OCI-LY1 (cell line): Measurements from ENCODE around the gene ARMC6.

Experiments
- CTCF ChIP-seq: fragments of 200-600 bp; sonication (generic), shearing (Covaris generic); IDR thresholded peaks from 2 replicates; pipeline ENCODE4 v1.5.1; 2017; ENCODE audit warnings: mild to moderate bottlenecking, antibody characterized with exemption, low read length, moderate library complexity, mixed read lengths
- EZH2 ChIP-seq: fragments of 200-600 bp; sonication (generic), shearing (Covaris generic); IDR thresholded peaks from 2 replicates; pipeline ENCODE4 v1.8.0; 2017; ENCODE audit warnings: borderline replicate concordance, mixed run types, mild to moderate bottlenecking, antibody characterized with exemption, low read length, moderate library complexity, mixed read lengths

- TF ChIP-seq CTCF (no peak), EZH2 (no peak)
Observed at GRCh38 chr19:19101540-19101939, 68.1 kb downstream of the ARMC6 start.
